ENCODE measurements around the gene OGFOD3.
"Not testable (repeated sequence)": the region's sequence is repeated elsewhere in the genome, so short reads cannot be mapped to it uniquely, and the experiment has no call there.

The OGFOD3 gene

GRCh38 chr17:82432017-82432416 is 13.6 kb upstream of the OGFOD3 start:
- no peak for DNase-seq

- DNase-seq, result no peak
These were observed 11.4 kb upstream of the OGFOD3 start for GRCh38 chr17:82429824-82430223.

DNA sequence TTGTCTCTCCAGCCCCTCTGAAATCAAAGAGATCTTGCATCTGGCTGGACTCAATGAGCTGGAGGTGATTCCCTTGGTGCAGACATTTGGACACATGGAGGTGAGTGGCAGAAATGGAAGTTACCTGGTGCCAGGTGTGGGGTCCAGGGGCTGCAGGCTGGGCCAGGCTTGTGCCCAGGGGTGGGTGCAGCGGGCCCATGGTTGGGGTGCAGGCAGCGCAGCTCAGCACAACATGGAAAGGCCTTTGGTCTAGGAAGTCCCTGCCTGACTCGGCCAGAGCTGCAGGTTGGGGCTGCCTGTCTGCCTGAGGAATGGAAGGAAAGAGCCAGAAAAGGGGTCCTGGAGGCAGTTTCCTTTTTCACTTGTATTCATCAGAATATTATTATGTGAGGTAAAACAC is 10.2 kb upstream of the OGFOD3 start:
- DNase-seq, result no peak

- no peak for DNase-seq
These were observed 6.4 kb upstream of the OGFOD3 start for GRCh38 chr17:82424863-82425159.

DNA sequence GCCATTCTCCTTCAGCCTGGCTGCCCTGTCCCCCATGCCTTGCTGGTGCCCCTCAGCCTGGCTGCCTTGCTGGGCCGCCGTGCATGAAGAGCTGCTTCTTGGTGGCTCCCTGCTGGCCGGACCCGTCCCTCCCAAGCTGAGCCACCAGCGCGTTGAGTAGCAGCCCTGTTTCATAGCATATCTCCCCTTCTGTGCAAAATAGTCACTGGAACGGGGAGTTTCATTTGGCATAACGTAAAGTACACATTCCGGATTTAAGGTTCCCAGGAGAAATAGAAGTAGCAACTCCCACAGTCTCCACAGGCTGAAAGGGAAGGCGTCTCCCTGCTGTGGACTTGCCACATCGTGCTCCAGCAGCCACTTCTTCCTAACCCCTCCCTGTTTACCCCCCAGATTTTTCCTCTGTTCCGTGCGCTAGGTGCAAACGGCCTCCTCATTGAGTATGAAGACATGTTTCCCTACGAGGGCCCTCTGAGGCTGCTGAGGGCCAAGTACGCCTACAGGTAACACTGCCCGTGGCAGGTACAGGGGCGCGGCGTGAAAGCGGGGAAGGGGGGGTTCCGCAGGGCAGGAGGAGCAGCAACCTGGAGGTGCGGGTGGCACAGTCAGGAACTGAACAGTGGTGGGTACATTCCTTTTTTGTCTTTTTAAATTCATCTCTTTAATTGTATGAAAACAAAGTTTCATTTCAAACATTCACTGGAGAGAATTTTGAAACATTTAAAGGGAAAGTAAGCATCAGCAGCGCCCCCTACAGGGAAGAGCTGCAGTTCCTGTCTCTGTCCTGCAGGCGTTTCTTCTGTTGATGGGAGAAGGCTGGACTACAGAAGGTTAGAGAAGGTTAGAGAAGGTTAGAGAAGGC is 5.8 kb upstream of the OGFOD3 start:
- DNase-seq, result no peak

DNA sequence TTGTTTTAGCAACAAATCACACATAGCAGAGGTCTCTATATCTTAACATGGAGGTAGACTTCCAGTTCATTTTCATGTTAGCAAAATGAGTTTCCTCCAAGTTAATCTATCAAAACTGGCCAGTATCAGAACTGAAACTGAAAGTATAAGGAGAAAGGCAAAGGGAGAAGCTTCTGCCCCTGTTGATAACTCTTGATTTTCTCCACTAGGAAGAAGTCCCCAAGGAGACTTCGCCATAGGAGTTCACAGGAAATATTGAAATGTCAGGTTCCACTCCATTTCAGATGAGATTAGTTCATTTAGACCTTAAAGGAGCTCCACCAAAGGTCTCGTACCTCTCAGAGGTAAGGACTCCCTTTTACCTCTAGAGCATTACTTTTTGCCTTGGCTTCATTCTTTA is 1.2 kb upstream of the OGFOD3 start:
- DNase-seq, result no peak

- DNase-seq, result no peak
These were observed 1.6 kb downstream of the OGFOD3 start for GRCh38 chr17:82416771-82417170.

GRCh38 chr17:82416264-82416663 is 2.1 kb downstream of the OGFOD3 start:
- no peak for DNase-seq

DNA sequence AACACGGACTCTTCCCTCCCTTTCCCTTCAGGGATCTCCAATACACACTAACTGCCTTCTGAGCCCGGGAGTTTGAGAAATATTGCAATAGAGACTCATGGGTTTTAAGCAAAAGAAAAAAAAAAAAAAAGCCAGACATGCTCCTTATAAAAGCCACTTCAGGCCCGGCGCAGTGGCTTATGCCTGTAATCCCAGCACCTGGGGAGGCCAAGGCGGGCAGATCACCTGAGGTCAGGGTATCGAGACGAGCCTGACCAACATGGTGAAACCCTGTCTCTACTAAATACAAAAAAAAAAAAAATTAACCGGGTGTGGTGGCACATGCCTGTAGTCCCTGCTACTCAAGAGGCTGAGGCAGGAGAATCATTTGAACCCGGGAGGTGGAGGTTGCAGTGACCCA is 2.6 kb downstream of the OGFOD3 start:
- no peak for DNase-seq

DNA sequence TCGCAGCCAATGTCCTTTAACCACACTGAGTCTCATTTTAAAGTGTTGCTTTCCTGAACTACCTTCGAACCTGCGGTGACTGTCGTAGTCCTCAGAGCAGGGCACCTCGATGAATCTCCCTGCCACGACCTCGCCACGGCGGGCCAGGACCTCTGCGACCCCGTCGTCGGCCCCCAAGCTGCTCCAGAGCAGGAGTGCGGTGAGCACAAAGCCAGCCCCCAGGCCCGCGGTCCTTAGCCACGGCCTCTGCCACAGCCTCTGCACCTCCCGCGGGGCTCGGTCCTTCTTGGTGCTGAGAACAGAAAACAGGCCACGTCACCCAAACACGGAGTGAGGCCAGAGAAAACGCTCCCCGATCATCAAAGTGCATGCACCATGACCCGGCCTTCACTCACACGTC is 3.0 kb downstream of the OGFOD3 start:
- DNase-seq, result no peak

- DNase-seq, result peak; percentile 37
These were observed 3.7 kb downstream of the OGFOD3 start for GRCh38 chr17:82414548-82415281.

DNA sequence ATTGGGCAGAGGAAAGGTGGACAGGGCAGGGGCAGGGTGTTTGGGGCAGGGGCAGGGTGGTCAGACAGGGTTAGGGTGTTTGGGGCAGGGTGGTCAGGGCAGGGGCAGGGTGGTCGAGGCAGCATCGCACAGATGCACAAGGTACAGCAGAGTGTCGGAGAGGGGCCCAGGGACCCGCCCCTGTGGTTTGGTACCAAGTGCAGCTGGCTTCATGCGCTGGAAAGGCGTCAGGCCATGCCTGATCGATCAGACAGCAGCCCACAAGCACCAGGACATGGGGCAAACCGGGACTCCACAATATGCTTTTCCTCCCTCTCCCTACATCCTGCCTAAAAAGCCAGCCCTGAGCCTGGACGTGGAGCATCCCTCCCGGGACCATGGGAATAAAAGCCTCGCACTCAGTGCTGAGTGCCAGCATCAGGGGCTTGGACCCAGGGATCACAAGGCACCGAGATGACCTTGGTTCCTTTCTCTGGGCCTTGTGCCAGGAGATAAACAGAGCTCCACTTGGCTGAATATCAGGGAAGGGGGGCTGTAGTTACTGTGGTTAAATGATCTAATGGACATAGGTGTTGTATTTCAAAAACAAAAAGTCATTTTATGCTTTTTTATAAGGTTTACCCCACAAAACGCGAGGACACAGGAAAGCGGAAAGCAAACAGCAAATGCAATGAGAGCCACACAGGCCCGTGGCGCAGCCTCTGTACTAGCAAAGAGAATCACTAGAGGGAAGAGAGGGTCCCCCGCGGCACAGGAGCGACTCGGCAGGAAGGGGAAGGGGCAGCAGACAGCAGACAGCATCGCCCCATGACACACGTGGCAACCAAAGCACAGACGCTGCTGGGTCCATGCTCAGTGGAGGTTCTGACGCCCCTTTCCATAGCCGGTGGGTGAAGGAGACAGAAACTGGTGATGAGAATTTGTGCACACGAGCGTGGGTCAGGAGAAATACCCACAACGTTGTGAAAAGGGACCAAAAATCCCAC is 5.6 kb downstream of the OGFOD3 start:
- no peak for DNase-seq

DNA sequence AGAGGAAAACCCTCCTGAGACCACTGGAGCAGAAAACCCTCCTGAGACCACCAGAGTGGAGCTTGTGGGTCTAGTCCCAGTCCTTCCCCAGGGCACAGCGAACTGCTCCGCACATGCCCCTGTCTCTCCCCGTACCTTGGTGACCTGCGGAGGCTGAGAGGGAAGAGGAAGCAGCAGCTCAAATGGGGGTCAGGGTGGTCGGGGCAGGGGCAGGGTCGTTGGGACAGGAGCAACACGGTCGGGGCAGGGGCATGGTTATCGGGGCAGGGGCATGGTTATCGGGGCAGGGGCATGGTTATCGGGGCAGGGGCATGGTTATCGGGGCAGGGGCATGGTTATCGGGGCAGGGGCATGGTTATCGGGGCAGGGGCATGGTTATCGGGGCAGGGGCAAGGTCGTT is 6.3 kb downstream of the OGFOD3 start:
- DNase-seq, result not testable (repeated sequence)

- no peak for DNase-seq
These were observed 6.9 kb downstream of the OGFOD3 start for GRCh38 chr17:82411396-82412053.

GRCh38 chr17:82410014-82410716 is 8.2 kb downstream of the OGFOD3 start:
- no peak for DNase-seq

DNA sequence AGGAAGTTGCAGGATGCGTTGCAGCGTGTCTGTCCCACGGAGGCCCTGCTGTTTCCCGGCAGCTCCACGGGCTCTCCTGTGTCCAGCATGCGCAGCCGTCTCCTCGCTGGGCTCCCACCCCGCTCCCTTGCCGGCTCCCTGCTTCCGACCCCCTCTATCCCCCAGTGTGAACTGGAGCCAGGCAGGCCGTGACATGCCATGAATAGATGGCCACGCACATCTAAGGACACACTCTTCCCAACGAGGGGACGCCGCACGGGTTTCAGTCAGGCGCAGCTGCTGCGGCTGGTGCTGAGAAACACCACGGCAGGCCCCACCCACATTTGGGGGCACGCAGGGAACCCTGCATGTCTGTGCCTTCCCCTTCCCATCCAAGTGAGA is 9.5 kb downstream of the OGFOD3 start:
- no peak for DNase-seq

- DNase-seq, result no peak
These were observed 10.0 kb downstream of the OGFOD3 start for GRCh38 chr17:82408288-82408937.

DNA sequence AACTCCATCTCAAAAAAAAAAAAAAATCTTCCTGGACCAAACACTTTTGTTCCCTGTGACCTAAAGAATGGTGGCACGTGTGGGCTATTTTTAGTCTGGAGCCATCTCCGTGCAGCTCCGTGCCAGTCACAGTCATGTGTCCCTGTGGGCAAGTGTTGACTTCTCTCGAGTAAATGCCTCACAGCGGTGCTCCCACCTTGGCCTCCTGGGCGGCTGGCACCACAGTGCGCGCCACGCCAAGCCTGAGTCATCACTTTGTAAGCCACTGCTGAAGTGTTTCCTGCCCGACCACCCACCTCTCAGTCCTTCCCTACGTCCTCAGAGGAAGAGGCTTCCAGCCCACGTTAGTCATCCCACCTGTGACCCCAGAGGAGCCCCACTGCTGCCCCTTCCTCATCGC is 11.1 kb downstream of the OGFOD3 start:
- no peak for DNase-seq

DNA sequence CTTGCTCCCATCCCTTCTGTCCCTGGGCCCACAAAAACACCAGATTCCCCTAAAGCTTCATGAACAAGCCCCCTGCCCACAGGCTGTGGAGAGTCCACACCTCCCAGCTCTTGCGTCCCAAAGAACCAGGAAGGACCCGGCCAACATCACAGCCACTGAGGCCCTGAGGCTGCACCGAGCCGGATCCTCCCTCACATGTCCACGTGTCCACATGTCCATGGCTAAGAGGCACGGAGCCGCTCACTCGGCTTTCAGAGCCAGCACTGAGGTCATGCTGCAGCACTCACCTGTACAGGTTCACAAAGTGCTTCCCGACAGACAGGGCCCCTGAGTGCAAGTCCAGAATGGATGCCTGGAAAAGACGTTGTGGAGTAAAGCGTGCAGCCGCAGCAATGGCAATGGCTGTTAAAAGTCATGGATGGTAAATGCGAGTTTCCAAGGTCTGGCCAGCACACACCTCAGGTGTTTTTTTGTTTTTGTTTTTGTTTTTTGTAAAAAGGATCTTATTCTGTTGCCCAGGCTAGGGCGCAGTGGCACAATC is 12.2 kb downstream of the OGFOD3 start:
- no peak for DNase-seq

DNA sequence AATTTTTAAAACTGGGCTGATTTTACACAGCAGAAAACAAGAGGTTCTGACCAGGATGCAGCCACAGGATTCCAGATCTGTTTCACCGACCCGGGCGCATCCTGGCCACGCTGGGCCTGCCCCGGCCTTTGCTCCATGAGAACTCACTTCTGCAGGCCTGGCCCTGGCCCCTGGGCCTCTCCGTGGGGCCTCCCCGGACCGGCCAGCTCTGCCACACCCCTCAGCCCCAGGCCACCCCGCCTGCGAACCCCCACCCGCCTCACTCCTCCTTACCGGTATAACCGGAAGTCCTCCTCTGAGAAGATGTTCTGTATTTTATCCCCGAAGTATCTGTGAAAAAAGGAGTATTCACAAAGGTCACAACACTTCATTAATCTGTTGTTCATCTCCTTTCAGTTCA is 13.3 kb downstream of the OGFOD3 start:
- no peak for DNase-seq

Data from T1000 (cell line).